DOHH2 (cell line): ENCODE results near the gene ADCY7.

Experiments used
- EZH2phosphoT487 ChIP-seq: fragments of 200-600 bp; sonication (generic); IDR thresholded peaks from 2 replicates; pipeline ENCODE4 v1.6.1; 2017; ENCODE audit warnings: borderline replicate concordance, mild to moderate bottlenecking, antibody characterized with exemption, low read length, moderate library complexity, mixed read lengths
- TF ChIP-seq, protein P1 (sequence below): fragments of 200-600 bp; sonication (generic); IDR thresholded peaks from one replicate; pipeline ENCODE4 v1.5.1; 2014; ENCODE audit warnings: antibody characterized with exemption, mild to moderate bottlenecking, low read depth, low read length; ENCODE audit not compliant: poor library complexity, severe bottlenecking

DNA sequence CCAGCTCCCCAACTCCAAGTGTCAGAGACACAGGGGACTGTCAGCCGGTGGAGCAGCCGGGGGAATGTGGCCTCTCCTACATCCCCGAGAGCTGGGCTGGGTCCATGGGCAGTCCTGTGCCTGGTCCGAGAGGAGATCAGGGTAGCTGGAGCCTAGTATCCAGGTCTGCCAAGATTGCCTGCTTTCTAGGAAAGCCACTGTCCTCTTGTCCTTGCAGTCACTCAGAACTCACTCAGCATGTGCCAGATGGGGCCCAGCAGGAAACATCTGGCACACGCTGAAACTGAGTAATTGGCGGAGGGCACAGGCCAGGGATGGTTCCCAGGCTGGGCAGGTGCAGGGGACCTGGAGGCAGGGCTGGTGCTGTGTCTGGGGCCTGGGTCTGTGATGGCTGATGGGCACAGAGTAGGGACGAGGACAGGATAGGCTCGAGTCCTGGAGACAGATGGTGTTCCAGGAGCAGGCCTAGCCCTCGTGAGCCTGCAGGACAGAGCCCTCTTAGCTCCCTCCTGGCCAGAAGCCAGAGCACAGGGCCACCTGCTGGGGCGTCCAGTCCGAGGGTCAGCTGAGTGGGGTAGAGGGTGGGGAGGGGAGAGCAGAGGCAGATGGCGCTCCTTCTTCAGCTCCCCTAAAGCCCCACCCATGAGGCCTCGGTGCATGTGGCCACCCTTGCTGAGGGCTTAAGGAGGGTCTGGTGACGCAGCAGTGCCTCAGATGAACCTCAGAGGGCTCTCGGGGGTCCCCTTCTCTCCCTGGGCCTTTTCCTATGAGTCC lies 31.1 kb downstream of the ADCY7 start:
- TF ChIP-seq, protein P1, sequence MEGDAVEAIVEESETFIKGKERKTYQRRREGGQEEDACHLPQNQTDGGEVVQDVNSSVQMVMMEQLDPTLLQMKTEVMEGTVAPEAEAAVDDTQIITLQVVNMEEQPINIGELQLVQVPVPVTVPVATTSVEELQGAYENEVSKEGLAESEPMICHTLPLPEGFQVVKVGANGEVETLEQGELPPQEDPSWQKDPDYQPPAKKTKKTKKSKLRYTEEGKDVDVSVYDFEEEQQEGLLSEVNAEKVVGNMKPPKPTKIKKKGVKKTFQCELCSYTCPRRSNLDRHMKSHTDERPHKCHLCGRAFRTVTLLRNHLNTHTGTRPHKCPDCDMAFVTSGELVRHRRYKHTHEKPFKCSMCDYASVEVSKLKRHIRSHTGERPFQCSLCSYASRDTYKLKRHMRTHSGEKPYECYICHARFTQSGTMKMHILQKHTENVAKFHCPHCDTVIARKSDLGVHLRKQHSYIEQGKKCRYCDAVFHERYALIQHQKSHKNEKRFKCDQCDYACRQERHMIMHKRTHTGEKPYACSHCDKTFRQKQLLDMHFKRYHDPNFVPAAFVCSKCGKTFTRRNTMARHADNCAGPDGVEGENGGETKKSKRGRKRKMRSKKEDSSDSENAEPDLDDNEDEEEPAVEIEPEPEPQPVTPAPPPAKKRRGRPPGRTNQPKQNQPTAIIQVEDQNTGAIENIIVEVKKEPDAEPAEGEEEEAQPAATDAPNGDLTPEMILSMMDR: no peak
- TF ChIP-seq EZH2phosphoT487: no peak
